OCI-LY3 (cell line): ENCODE data around the gene ARHGAP4.

Source experiments
- H2AFZ ChIP-seq: fragments of 200-600, 300-600 bp; shearing (Covaris generic); 2 replicates; pipeline ENCODE4 v1.6.0; 2014; ENCODE audit warnings: antibody characterized with exemption, low read depth, low read length
- H3K27ac ChIP-seq: fragments of 200-600, 300-600 bp; sonication (generic); 2 replicates; pipeline ENCODE4 v1.5.1; 2014; ENCODE audit warnings: mild to moderate bottlenecking, low read length, moderate library complexity, mixed read lengths
- H3K27me3 ChIP-seq: fragments of 200-600, 300-600 bp; sonication (generic); 2 replicates; pipeline ENCODE4 v1.6.1; 2014; ENCODE audit warnings: low read depth, low read length, mixed read lengths
- H3K36me3 ChIP-seq: fragments of 200-600, 300-600 bp; sonication (generic); replicated peaks from 2 replicates; pipeline ENCODE3; 2014; ENCODE audit warnings: low read depth, low read length, mixed read lengths
- H3K4me1 ChIP-seq: fragments of 300-600, 200-600 bp; sonication (generic); 2 replicates; pipeline ENCODE4 v1.6.1; 2014; ENCODE audit warnings: low read length, mixed read lengths
- H3K4me2 ChIP-seq: fragments of 200-600, 300-600 bp; sonication (generic); 2 replicates; pipeline ENCODE4 v1.6.1; 2014; ENCODE audit warnings: low read length, mixed read lengths
- H3K4me3 ChIP-seq: fragments of 300-600, 200-600 bp; sonication (generic); 2 replicates; pipeline ENCODE4 v1.5.1; 2014; ENCODE audit warnings: antibody characterized with exemption, mild to moderate bottlenecking, low read length, moderate library complexity
- H3K79me2 ChIP-seq: fragments of 300-600, 200-600 bp; shearing (Covaris generic); 2 replicates; pipeline ENCODE4 v1.6.1; 2014; ENCODE audit warnings: mild to moderate bottlenecking, low read length, mixed read lengths
- H3K9ac ChIP-seq: fragments of 300-600, 200-600 bp; shearing (Covaris generic); 2 replicates; pipeline ENCODE4 v1.6.0; 2014; ENCODE audit warnings: mild to moderate bottlenecking, low read length, moderate library complexity
- H3K9me3 ChIP-seq: fragments of 200-600, 300-600 bp; shearing (Covaris generic); 2 replicates; pipeline ENCODE4 v1.6.1; 2014; ENCODE audit warnings: low read length, mixed read lengths; ENCODE audit not compliant: insufficient read depth
- H4K20me1 ChIP-seq: fragments of 200-600, 300-600 bp; sonication (generic); 2 replicates; pipeline ENCODE4 v1.6.1; 2016; ENCODE audit warnings: low read length, mixed read lengths; ENCODE audit not compliant: insufficient read depth
- CTCF ChIP-seq: fragments of 200-600, 300-600 bp; sonication (generic); IDR thresholded peaks from 2 replicates; pipeline ENCODE4 v1.5.1; 2014; ENCODE audit warnings: antibody characterized with exemption, low read length, low read depth
- EZH2phosphoT487 ChIP-seq: fragments of 200-600 bp; shearing (Covaris generic); IDR thresholded peaks from 2 replicates; pipeline ENCODE4 v1.6.1; 2018; ENCODE audit warnings: antibody characterized with exemption, mixed run types, low read depth

ARHGAP4 gene

GRCh38 chrX:153966283-153966688 is 40.2 kb upstream of the ARHGAP4 start:
- no peak overlapping the region for H3K9ac ChIP-seq
- H4K20me1 ChIP-seq = peaks cover 60% of the 10 kb centered on the region
- H2AFZ ChIP-seq = no peak overlapping the region
- H3K4me3 ChIP-seq = no peak overlapping the region
- TF ChIP-seq CTCF = no peak
- no peak for TF ChIP-seq EZH2phosphoT487
- H3K27ac ChIP-seq = no peak overlapping the region
- H3K27me3 ChIP-seq = no peaks in the 10 kb centered on the region
- no peak overlapping the region; the same call in 1 of the 2 replicates for H3K4me2 ChIP-seq
- peaks cover 27% of the 10 kb centered on the region for H3K4me1 ChIP-seq
- H3K79me2 ChIP-seq = peaks cover 90% of the 10 kb centered on the region
- no peaks in the 10 kb centered on the region for H3K9me3 ChIP-seq
- peaks cover 37% of the 10 kb centered on the region for H3K36me3 ChIP-seq

- H4K20me1 ChIP-seq = peaks cover 60% of the 10 kb centered on the region
Observed at GRCh38 chrX:153965406-153965805, 39.3 kb upstream of the ARHGAP4 start.

GRCh38 chrX:153964105-153964504 is 38.0 kb upstream of the ARHGAP4 start:
- Histone ChIP-seq H3K9me3 (no peaks in the 10 kb centered on the region), H3K27me3 (no peaks in the 10 kb centered on the region), H3K9ac (no peak overlapping the region), H3K27ac (no peak overlapping the region), H3K4me2 (no peak overlapping the region), H3K4me1 (peaks cover 23% of the 10 kb centered on the region), H4K20me1 (peaks cover 52% of the 10 kb centered on the region), H2AFZ (no peak overlapping the region), H3K36me3 (peaks cover 35% of the 10 kb centered on the region), H3K79me2 (peaks cover 68% of the 10 kb centered on the region), H3K4me3 (no peak overlapping the region)
- TF ChIP-seq EZH2phosphoT487 (no peak), CTCF (no peak)

More at GRCh38 chrX:153965406-153965805, 39.3 kb upstream of the ARHGAP4 start:
- no peaks in the 10 kb centered on the region for H3K27me3 ChIP-seq
- no peak overlapping the region for H2AFZ ChIP-seq
- peaks cover 37% of the 10 kb centered on the region for H3K36me3 ChIP-seq
- no peak overlapping the region for H3K27ac ChIP-seq
- H3K79me2 ChIP-seq = peaks cover 81% of the 10 kb centered on the region
- H3K9ac ChIP-seq = no peak overlapping the region
- H3K9me3 ChIP-seq = no peaks in the 10 kb centered on the region
- TF ChIP-seq CTCF (no peak), EZH2phosphoT487 (no peak)
- H3K4me3 ChIP-seq = no peak overlapping the region
- no peak overlapping the region for H3K4me2 ChIP-seq
- H3K4me1 ChIP-seq = peaks cover 27% of the 10 kb centered on the region

- TF ChIP-seq EZH2phosphoT487 (no peak), CTCF (no peak)
- Histone ChIP-seq H3K4me1 (peaks cover 18% of the 10 kb centered on the region), H4K20me1 (peaks cover 46% of the 10 kb centered on the region), H3K27me3 (no peaks in the 10 kb centered on the region), H3K9me3 (no peaks in the 10 kb centered on the region), H3K4me2 (no peak overlapping the region), H3K36me3 (peaks cover 34% of the 10 kb centered on the region), H3K4me3 (no peak overlapping the region), H3K9ac (no peak overlapping the region), H3K79me2 (peaks cover 63% of the 10 kb centered on the region), H3K27ac (no peak overlapping the region), H2AFZ (no peak overlapping the region)
Observed at GRCh38 chrX:153963546-153963945, 37.5 kb upstream of the ARHGAP4 start.
